ENCODE measurements around the gene VENTX.

Gene VENTX

DNA sequence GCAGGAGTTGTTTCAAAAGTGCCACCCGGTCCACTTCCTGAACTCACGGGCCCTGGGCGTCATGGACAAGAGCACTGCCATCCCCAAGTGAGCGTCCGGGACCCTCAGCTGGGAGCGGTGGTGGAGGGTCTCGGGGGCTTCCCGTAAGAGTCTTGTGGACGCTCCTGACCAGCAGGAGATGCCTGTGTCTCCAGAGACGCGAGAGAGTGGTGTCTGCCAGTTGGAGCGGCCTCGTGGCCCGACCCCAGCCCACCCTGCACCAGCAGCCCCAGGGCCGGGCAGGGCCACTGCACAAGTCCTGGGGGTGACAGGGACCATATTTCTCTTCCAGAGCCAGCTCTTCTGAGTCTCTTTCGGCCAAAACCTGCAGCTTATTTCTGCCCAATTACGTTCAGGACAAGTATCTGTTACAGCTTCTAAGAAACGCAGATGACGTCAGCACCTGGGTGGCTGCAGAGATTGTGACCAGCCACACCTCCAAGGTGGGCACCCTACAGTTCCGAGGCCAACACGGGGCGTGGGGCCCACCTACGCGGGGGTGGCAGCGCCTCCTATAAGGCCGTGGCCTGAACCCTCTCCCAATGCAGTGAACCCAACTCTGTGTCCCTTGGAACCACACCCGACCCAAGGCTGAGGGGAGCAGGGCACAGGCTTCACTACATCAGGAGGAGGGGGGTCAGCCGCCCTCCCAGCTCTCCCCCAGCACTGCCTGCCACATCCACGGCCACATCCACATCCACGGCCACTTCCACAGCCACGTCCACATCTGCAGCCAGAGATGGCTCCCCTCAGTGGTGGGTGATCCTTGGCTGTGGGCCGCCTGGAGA lies 23.8 kb upstream of the VENTX start:
- no peak overlapping the region for H3K27ac ChIP-seq (ENCODE audit: low read depth, low read length)
- no peaks in the 10 kb centered on the region for H3K9me2 ChIP-seq (replicated peaks; ENCODE audit: control insufficient read depth, low read length)
- H3K4me3 ChIP-seq (ENCODE audit: low read length), result no peak overlapping the region
- H4K20me1 ChIP-seq (ENCODE audit: control insufficient read depth, insufficient read depth, low read depth, low read length), result no peaks in the 10 kb centered on the region
- H3K27me3 ChIP-seq (ENCODE audit: control insufficient read depth, low read length), result no peaks in the 10 kb centered on the region
- peaks cover 15% of the 10 kb centered on the region for H3K9me3 ChIP-seq (ENCODE audit: control insufficient read depth, insufficient read depth, low read length)
- no peak overlapping the region for H3K4me2 ChIP-seq (ENCODE audit: low read length)
- TF ChIP-seq EZH2phosphoT487 (IDR thresholded peaks at IDR 0.05; ENCODE audit: borderline replicate concordance, low read length), result no peak
- TF ChIP-seq, protein P1, sequence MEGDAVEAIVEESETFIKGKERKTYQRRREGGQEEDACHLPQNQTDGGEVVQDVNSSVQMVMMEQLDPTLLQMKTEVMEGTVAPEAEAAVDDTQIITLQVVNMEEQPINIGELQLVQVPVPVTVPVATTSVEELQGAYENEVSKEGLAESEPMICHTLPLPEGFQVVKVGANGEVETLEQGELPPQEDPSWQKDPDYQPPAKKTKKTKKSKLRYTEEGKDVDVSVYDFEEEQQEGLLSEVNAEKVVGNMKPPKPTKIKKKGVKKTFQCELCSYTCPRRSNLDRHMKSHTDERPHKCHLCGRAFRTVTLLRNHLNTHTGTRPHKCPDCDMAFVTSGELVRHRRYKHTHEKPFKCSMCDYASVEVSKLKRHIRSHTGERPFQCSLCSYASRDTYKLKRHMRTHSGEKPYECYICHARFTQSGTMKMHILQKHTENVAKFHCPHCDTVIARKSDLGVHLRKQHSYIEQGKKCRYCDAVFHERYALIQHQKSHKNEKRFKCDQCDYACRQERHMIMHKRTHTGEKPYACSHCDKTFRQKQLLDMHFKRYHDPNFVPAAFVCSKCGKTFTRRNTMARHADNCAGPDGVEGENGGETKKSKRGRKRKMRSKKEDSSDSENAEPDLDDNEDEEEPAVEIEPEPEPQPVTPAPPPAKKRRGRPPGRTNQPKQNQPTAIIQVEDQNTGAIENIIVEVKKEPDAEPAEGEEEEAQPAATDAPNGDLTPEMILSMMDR (IDR thresholded peaks at IDR 0.05; ENCODE audit: low read depth, low read length, poor library complexity, severe bottlenecking), result no peak
- no peaks in the 10 kb centered on the region for H3K36me3 ChIP-seq (ENCODE audit: control insufficient read depth, low read length)
- H3F3A ChIP-seq (ENCODE audit: control insufficient read depth, insufficient read depth), result no peaks in the 10 kb centered on the region
- no peaks in the 10 kb centered on the region for H3K4me1 ChIP-seq (ENCODE audit: control insufficient read depth, low read length)
- H3K79me2 ChIP-seq (ENCODE audit: control insufficient read depth, low read length), result no peaks in the 10 kb centered on the region

- H3K4me1 ChIP-seq (ENCODE audit: control insufficient read depth, low read length), result no peaks in the 10 kb centered on the region
- peaks cover 6% of the 10 kb centered on the region; the same call in 1 of the 2 replicates for H3K9me3 ChIP-seq (ENCODE audit: control insufficient read depth, insufficient read depth, low read length)
- no peak overlapping the region for H3K4me2 ChIP-seq (ENCODE audit: low read length)
- no peaks in the 10 kb centered on the region for H3K27me3 ChIP-seq (ENCODE audit: control insufficient read depth, low read length)
- H3K4me3 ChIP-seq (ENCODE audit: low read length), result no peak overlapping the region
- no peaks in the 10 kb centered on the region for H3K79me2 ChIP-seq (ENCODE audit: control insufficient read depth, low read length)
- H3K9me2 ChIP-seq (replicated peaks; ENCODE audit: control insufficient read depth, low read length), result no peaks in the 10 kb centered on the region
- no peak for TF ChIP-seq EZH2phosphoT487 (IDR thresholded peaks at IDR 0.05; ENCODE audit: borderline replicate concordance, low read length)
- TF ChIP-seq, protein P1 (IDR thresholded peaks at IDR 0.05; ENCODE audit: low read depth, low read length, poor library complexity, severe bottlenecking), result no peak
- no peaks in the 10 kb centered on the region for H3F3A ChIP-seq (ENCODE audit: control insufficient read depth, insufficient read depth)
- H3K36me3 ChIP-seq (ENCODE audit: control insufficient read depth, low read length), result no peaks in the 10 kb centered on the region
- H4K20me1 ChIP-seq (ENCODE audit: control insufficient read depth, insufficient read depth, low read depth, low read length), result no peaks in the 10 kb centered on the region
- no peak overlapping the region for H3K27ac ChIP-seq (ENCODE audit: low read depth, low read length)
Observed at GRCh38 chr10:133214468-133215410, 22.9 kb upstream of the VENTX start.

DNA sequence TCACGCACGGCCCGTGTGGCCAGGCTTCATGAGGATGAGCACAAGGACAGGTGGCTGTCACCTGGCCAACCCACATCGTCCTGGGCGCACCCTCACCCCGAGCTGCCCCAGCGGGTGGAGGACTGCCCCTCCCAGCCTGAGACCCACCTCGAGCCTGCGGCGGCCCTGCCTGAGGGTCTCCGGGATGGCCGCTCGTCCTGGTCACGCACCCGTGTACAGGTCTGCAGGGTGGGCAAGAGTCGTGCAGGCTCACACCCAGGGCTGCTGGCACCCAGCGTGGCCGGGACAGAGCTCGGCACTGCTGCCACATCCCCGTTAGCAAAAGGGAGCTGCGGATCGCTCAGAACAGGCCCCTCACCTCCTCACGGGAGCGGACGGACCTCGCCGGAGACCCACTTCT lies 22.1 kb upstream of the VENTX start:
- Histone ChIP-seq H3K79me2 (ENCODE audit: control insufficient read depth, low read length) (no peaks in the 10 kb centered on the region), H3K27ac (ENCODE audit: low read depth, low read length) (no peak overlapping the region), H3K4me2 (ENCODE audit: low read length) (no peak overlapping the region), H3K4me3 (ENCODE audit: low read length) (no peak overlapping the region), H4K20me1 (ENCODE audit: control insufficient read depth, insufficient read depth, low read depth, low read length) (no peaks in the 10 kb centered on the region), H3K9me3 (ENCODE audit: control insufficient read depth, insufficient read depth, low read length) (peaks cover 5% of the 10 kb centered on the region; the same call in 1 of the 2 replicates), H3F3A (ENCODE audit: control insufficient read depth, insufficient read depth) (no peaks in the 10 kb centered on the region), H3K27me3 (ENCODE audit: control insufficient read depth, low read length) (no peaks in the 10 kb centered on the region), H3K4me1 (ENCODE audit: control insufficient read depth, low read length) (no peaks in the 10 kb centered on the region), H3K36me3 (ENCODE audit: control insufficient read depth, low read length) (no peaks in the 10 kb centered on the region), H3K9me2 (replicated peaks; ENCODE audit: control insufficient read depth, low read length) (no peaks in the 10 kb centered on the region)
- TF ChIP-seq, protein P1 (IDR thresholded peaks at IDR 0.05; ENCODE audit: low read depth, low read length, poor library complexity, severe bottlenecking), result no peak
- TF ChIP-seq EZH2phosphoT487 (IDR thresholded peaks at IDR 0.05; ENCODE audit: borderline replicate concordance, low read length), result no peak

Data from DOHH2 (cell line).